ENCODE data around the gene NUAK2. TPM values are rescaled to one million over a fixed set of nuclear protein-coding genes. Genes with fewer than 3 reads are reported as not detected.
A peak's percentile ranks its signal among the peaks of the same experiment; 100 is the strongest.

Gene NUAK2
- total and polyA plus RNA-seq, 2 of the 4 experiments (the other 2 are of a cell fraction): 7.2 to 17.6 TPM

DNA sequence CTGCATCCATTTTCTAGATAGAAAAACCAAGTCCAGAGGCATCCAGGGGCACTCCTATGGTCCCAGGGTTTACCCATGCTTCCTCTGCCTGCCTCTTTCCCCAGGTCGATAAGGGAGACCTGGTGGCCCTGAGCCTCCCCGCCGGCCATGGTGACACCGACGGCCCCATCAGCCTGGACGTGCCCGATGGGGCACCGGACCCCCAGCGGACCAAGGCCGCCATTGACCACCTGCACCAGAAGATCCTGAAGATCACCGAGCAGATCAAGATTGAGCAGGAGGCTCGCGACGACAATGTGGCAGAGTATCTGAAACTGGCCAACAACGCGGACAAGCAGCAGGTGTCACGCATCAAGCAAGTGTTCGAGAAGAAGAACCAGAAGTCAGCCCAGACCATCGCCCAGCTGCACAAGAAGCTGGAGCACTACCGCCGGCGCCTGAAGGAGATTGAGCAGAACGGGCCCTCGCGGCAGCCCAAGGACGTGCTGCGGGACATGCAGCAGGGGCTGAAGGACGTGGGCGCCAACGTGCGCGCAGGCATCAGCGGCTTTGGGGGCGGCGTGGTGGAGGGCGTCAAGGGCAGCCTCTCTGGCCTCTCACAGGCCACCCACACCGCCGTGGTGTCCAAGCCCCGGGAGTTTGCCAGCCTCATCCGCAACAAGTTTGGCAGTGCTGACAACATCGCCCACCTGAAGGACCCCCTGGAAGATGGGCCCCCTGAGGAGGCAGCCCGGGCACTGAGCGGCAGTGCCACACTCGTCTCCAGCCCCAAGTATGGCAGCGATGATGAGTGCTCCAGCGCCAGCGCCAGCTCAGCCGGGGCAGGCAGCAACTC, 52.5 kb downstream of the NUAK2 start:
- H3K14ac ChIP-seq (replicated peaks; ENCODE audit: low read depth, low read length): no peak overlapping the region
- WGBS, 2 experiments (ENCODE audit: extremely low coverage in 2 of 2, insufficient read length in 1 of 2): 88% methylated on average over 44 of the region's 48 CpGs; no CpG with 5 or more reads in 1 of the 2 experiments
- intact Hi-C loops (cut with micrococcal nuclease) (no loop called here), in situ Hi-C loops (cut with MboI; ENCODE audit: low sequenced_read_pairs) (loop anchor here (25.0 kb wide), 1 partner anchor 457 kb away; no protein-coding TSS in a partner anchor), dilution Hi-C loops (cut with HindIII; ENCODE audit: low sequenced_read_pairs, unreplicated experiment) (no loop called here)
- peaks cover 2% of the 10 kb centered on the region; the same call in 1 of the 2 replicates for H3K36me3 ChIP-seq (ENCODE audit: control insufficient read depth, insufficient read depth, low read length)
- H3K79me1 ChIP-seq (ENCODE audit: low read depth in 1 of 2, low read length in 2 of 2): peaks cover 2 to 3% of the 10 kb centered on the region in 2 experiments; a peak in 2 of 4 replicates
- no peak overlapping the region for H2BK120ac ChIP-seq (ENCODE audit: low read depth, low read length)
- TF ChIP-seq ELK1 (IDR thresholded peaks at IDR 0.05; ENCODE audit: borderline replicate concordance, low read depth, low read length): no peak
- TF ChIP-seq CEBPB (IDR thresholded peaks at IDR 0.05; ENCODE audit: low read depth, low read length): no peak
- TF ChIP-seq CHD1 (IDR thresholded peaks at IDR 0.05; ENCODE audit: low read depth, low read length): no peak
- TF ChIP-seq SMC3 (IDR thresholded peaks at IDR 0.05; ENCODE audit: low read depth, low read length): no peak
- no peak for TF ChIP-seq CTCF (conservative IDR thresholded peaks at IDR 0.05; ENCODE audit: low read depth, low read length)
- TF ChIP-seq POLR2A (IDR thresholded peaks at IDR 0.05; ENCODE audit: low read depth, low read length): no peak
- no peak for TF ChIP-seq MAFK (IDR thresholded peaks at IDR 0.05; ENCODE audit: low read depth, low read length)
- no peak for TF ChIP-seq NFE2L2 (IDR thresholded peaks at IDR 0.05; ENCODE audit: low read depth, low read length)
- TF ChIP-seq, protein P1, sequence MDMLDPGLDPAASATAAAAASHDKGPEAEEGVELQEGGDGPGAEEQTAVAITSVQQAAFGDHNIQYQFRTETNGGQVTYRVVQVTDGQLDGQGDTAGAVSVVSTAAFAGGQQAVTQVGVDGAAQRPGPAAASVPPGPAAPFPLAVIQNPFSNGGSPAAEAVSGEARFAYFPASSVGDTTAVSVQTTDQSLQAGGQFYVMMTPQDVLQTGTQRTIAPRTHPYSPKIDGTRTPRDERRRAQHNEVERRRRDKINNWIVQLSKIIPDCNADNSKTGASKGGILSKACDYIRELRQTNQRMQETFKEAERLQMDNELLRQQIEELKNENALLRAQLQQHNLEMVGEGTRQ (IDR thresholded peaks at IDR 0.05; ENCODE audit: low read depth, low read length): no peak
- TF ChIP-seq FOS (IDR thresholded peaks at IDR 0.05; ENCODE audit: low read depth, low read length): no peak
- TF ChIP-seq MAZ (IDR thresholded peaks at IDR 0.05; ENCODE audit: borderline replicate concordance, low read depth, low read length): no peak
- no peak for TF ChIP-seq MXI1 (IDR thresholded peaks at IDR 0.05; ENCODE audit: borderline replicate concordance, low read depth, low read length)
- no peak for TF ChIP-seq RAD21 (IDR thresholded peaks at IDR 0.05; ENCODE audit: low read length)
- H3K4me3 ChIP-seq (ENCODE audit: insufficient read depth, low read depth, low read length): no peak overlapping the region
- ATAC-seq (ENCODE audit: low read depth) (no peak), DNase-seq (no peak)
- H4K5ac ChIP-seq (ENCODE audit: low read depth, low read length): no peak overlapping the region
- no peak overlapping the region for H3K27ac ChIP-seq (ENCODE audit: insufficient read depth, low read length)
- CTCF ChIA-PET: interaction anchor here (3.5 kb wide), 1 partner anchor 56 kb away, joined by 35 read pairs; no protein-coding TSS in a partner anchor
- no peak overlapping the region; the same call in 1 of the 2 replicates for H2AK5ac ChIP-seq (ENCODE audit: low read depth, low read length)
- H2BK15ac ChIP-seq (ENCODE audit: low read depth, low read length): no peak overlapping the region
- H2BK5ac ChIP-seq (ENCODE audit: low read depth, low read length, poor library complexity, severe bottlenecking): no peak overlapping the region
- peaks cover 9% of the 10 kb centered on the region for H3K9me1 ChIP-seq (ENCODE audit: insufficient read depth, low read length)
- H3K9me3 ChIP-seq (ENCODE audit: control insufficient read depth, insufficient read depth, low read length): no peaks in the 10 kb centered on the region
- no TSS peak for BruUV-seq (replicated peaks)
- H3K4me2 ChIP-seq (ENCODE audit: low read depth, low read length): no peak overlapping the region
- POLR2A ChIA-PET (ENCODE audit: unreplicated experiment): no interaction called here
- H2AK9ac ChIP-seq (replicated peaks; ENCODE audit: low read depth, low read length, poor library complexity): no peak overlapping the region
- H3K9ac ChIP-seq (ENCODE audit: low read depth, low read length): no peak overlapping the region
- no peak overlapping the region for H3K18ac ChIP-seq (ENCODE audit: low read depth, low read length)
- H3K27me3 ChIP-seq (ENCODE audit: control insufficient read depth, insufficient read depth, low read length): no peaks in the 10 kb centered on the region
- no peak overlapping the region for H3K56ac ChIP-seq (ENCODE audit: extremely low read depth, insufficient read depth, low read length)
- H3K23ac ChIP-seq (ENCODE audit: low read depth, low read length): no peak overlapping the region
- H2AFZ ChIP-seq (replicated peaks; ENCODE audit: low read length, poor library complexity): peak overlapping the region; percentile 17
- no peak overlapping the region for H4K91ac ChIP-seq (ENCODE audit: insufficient read depth, low read depth, low read length)
- no peak overlapping the region for H2BK20ac ChIP-seq (ENCODE audit: low read depth, low read length)
- H3K4me1 ChIP-seq (ENCODE audit: control insufficient read depth, insufficient read depth, low read length): peaks cover 12% of the 10 kb centered on the region
- H4K20me1 ChIP-seq (ENCODE audit: insufficient read depth, low read length): no peaks in the 10 kb centered on the region
- H3K4ac ChIP-seq (ENCODE audit: low read depth, low read length): no peak overlapping the region
- no peak overlapping the region for H4K8ac ChIP-seq (ENCODE audit: low read depth in 2 of 2, low read length in 2 of 2)
